Stimulated activated CD4-positive, alpha-beta T cell treated with anti-CD3 and anti-CD28 coated beads, Interleukin-15, amount 100 ng/mL, for 1 hour (primary cell): ENCODE data around the gene KCNJ6.
"Not testable (repeated sequence)": the region's sequence is repeated elsewhere in the genome, so short reads cannot be mapped to it uniquely, and the experiment has no call there.

Experiments
- DNase-seq, 2 donors: peaks; one replicate each; pipeline ENCODE4 v3.0.0-alpha.2; 2020; ENCODE audit warnings: low read depth in 1 of 2, low spot score in 1 of 2

KCNJ6 gene

GRCh38 chr21:37783016-37783415 lies 133.2 kb downstream of the KCNJ6 start:
- no peak for DNase-seq

- no peak for DNase-seq
These were observed 135.0 kb downstream of the KCNJ6 start for GRCh38 chr21:37780991-37781983.

- no peak for DNase-seq
These were observed 145.1 kb downstream of the KCNJ6 start for GRCh38 chr21:37771181-37771580.

- no peak for DNase-seq
These were observed 145.8 kb downstream of the KCNJ6 start for GRCh38 chr21:37770461-37770860.

- no peak for DNase-seq
These were observed 146.6 kb downstream of the KCNJ6 start for GRCh38 chr21:37769656-37770055.

- no peak for DNase-seq
These were observed 148.3 kb downstream of the KCNJ6 start for GRCh38 chr21:37767984-37768383.

- no peak for DNase-seq
These were observed 150.1 kb downstream of the KCNJ6 start for GRCh38 chr21:37766129-37766528.

GRCh38 chr21:37765221-37765900 lies 150.9 kb downstream of the KCNJ6 start:
- no peak for DNase-seq

- DNase-seq = no peak
These were observed 151.6 kb downstream of the KCNJ6 start for GRCh38 chr21:37764691-37765090.

- DNase-seq = no peak
These were observed 153.0 kb downstream of the KCNJ6 start for GRCh38 chr21:37763298-37763697.

GRCh38 chr21:37762606-37763005 lies 153.7 kb downstream of the KCNJ6 start:
- no peak for DNase-seq

- DNase-seq = not testable (repeated sequence)
These were observed 154.9 kb downstream of the KCNJ6 start for GRCh38 chr21:37761406-37761805.

GRCh38 chr21:37759777-37760176 lies 156.5 kb downstream of the KCNJ6 start:
- no peak for DNase-seq

- no peak for DNase-seq
These were observed 157.3 kb downstream of the KCNJ6 start for GRCh38 chr21:37758982-37759381.

GRCh38 chr21:37757606-37758376 lies 158.5 kb downstream of the KCNJ6 start:
- DNase-seq = no peak

GRCh38 chr21:37753122-37753599 lies 163.1 kb downstream of the KCNJ6 start:
- no peak for DNase-seq

- DNase-seq = no peak
These were observed 164.8 kb downstream of the KCNJ6 start for GRCh38 chr21:37751268-37751975.

- DNase-seq = no peak
These were observed 167.1 kb downstream of the KCNJ6 start for GRCh38 chr21:37749132-37749531.

GRCh38 chr21:37748351-37748750 lies 167.9 kb downstream of the KCNJ6 start:
- no peak for DNase-seq

- DNase-seq = no peak
These were observed 169.4 kb downstream of the KCNJ6 start for GRCh38 chr21:37746849-37747248.

- no peak for DNase-seq
These were observed 171.7 kb downstream of the KCNJ6 start for GRCh38 chr21:37744551-37744950.
